IPS DF 4.7 (cell line): ENCODE measurements around the gene RING1.

ENCODE experiments used
- DNase-seq: peaks from one replicate; pipeline ENCODE4 v3.0.0-alpha.2; 2013; ENCODE audit warnings: low spot score; ENCODE audit errors: extremely low read depth

Gene RING1

DNA sequence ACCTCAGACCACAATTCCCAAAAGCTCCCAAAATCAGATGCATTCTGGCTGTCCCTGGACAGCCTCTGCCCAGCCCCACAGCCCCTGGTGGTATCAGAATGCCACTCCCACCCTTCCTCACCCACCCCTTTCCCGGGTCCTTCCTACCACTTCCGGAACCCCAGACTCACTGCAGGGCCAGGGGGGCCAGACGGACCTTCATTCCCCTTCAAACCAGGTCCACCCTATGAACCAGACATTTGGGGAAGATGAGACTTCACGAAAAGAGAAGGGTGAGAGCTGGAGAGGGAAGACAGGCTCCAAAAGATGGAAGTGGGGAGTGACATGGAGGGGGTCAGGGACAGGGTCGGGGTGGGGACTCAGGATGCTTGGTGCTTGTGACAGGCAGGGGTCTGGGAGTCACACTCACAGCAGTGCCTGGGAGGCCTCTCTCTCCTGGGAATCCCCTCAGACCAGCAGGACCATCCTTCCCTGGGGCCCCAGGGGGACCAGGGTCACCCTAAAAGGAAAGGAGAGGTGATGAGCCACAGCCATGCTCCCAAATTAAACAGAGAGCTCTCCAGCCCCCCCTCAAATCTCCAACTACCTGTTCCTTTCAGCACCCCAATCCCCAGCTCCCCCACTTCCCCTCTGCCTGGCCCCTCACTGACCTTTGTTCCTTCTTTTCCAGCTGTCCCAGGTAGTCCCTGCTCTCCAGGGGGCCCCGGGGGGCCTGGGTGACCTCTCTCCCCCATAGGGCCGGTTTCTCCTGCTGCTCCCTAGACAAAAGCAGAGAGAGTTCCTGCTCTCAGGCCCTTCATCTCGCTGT is 36.2 kb upstream of the RING1 start:
- no peak for DNase-seq

DNA sequence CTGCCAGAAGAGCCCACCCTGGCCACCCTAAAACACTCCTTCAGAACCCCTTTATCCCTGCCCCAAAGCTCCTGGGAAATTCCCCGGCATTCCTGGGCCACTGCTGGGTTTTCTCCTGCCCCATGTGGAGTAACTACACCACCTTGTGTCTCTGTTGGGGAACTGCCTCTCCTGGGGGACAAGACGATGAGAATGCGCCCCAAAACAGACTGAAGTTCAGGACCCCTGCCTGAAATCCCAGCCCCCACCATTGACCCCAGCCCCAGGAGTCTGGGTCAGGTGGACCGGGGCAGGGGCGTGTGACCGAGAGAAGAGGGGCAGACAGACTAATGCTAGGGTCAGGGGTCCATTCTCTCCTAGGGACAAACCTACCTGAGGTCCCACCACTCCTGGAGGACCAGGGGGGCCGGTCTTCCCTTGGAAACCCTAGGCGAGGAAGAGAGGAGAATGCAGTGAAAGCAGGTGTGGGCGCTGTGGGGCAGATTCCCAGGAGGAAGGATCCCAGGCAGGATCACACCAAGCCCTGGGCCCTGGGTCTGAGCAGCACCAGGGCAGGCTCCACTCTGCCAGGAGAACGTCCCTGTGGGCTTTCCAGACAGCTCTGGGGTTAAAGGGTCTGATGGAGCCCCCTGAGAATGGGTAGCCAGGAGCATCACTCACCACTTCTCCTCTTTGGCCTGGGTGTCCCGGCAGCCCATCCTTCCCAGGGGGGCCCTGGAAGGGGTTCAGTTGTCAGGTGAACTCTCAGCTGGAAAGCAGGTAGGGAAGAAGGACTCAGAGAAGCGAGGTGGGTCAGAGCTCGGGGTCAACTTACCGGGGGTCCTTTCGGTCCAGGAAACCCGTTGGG is 35.4 kb upstream of the RING1 start:
- DNase-seq = no peak

DNA sequence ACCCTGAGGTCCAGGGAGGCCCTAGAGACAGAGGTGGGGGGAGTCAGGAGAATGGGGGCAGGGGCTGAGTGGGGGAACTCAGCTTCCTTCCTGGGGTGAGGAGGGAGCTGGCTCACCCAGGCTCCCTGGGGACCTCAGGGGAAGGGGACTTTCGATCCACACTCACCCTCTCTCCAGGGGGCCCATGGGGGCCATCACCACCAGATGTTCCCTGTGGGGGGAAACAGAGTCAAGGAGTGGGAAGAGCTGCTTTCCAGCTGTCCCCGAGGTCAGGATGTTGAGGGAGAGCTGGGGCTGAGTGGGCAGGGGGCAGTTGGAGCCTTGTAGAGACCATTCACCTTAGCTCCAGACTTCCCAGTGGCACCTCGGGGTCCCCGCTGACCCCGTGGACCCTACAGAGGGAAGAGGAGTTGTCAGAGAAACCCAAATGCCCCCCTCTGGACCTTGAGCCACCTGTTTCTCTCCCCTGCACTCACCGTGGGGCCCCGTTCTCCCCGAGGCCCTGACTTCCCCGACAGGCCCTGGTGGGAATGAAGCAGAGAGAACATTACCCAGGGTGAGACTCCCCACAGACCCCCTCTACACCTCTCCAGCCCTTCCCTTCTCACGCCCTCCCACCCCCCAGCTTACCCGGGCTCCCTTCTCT is 34.6 kb upstream of the RING1 start:
- DNase-seq = no peak

DNA sequence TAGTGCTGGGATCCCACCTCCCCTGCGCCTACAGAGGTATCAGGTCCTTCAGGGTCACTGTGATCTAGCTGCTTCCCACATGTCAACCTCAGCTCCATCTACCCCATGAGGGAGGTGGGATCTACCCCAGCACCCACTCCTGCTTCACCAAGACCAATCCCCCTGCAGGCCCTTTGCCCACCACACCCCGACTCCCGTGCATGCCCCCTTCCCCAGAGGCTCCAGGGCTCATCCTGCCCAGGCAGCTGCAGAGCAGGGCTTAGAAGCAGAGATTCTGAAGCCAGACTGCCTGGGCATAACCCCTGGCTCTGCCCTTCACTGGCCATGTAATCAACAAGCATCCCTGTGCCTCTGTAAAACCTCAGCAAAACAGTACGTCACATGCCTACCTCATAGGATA is 33.5 kb upstream of the RING1 start:
- no peak for DNase-seq

DNA sequence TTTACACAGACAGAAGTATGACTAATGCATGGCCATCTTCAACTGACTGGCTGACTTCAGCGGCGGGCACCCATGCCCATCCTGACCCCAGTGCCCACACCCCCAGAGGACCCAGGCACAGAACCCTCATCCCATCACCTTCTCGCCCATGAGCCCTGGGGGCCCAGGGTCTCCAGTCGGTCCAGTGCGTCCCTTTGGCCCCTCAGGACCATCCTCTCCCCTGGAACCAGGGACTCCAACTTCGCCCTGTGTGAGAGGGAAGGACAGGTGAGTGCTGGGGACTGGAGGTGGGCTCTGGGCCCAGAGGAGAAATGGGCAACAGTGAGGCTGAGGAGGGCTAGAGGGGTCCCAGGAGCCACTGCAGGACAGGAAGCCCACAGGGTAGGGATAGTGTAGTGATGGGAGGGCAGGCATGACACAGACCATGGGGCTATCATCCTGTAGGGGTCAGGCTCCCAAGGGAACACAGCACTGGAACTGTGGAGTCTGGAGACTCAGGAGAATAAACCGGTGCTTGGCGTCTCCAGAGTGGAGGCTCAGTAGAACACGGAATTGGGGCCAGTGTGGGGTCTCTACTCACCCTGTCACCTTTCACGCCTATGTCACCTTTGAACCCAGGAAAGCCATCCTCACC is 32.7 kb upstream of the RING1 start:
- no peak for DNase-seq

GRCh38 chr6:33176906-33177305 is 31.4 kb upstream of the RING1 start:
- DNase-seq = no peak

GRCh38 chr6:33177552-33178446 is 30.5 kb upstream of the RING1 start:
- no peak for DNase-seq

DNA sequence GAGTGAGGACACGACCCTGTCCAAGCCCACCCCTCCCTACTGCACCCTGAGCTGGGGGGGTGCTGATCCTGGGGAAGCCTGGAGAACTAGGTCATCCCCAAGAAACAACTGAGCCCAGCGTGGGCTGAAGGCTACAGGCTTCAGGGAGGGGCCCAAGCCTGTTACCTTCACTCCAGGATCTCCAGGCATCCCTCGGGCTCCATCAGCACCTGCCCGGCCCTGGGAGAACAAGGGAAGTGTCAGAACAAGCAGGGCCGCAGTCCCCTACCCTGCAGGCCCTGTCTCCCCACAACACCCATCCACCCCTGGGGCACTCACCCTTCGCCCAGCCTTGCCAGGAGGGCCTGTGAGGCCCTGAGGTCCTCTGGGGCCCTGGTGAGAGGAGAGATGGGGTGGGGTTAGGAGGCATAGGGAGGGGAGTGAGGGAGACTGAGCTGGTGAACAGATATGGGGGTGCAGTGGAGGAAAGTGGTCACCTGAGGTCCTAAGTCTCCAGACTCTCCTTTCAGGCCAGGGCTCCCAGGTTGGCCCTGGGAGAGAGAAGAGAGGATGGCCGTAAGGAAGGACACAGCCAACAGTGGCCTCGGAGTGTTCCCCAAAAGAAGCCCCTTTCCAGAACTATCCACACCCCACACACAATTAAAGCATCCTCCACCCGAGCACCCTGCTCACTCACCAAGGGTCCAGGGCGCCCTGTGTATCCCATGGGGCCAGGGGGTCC is 29.4 kb upstream of the RING1 start:
- no peak for DNase-seq

GRCh38 chr6:33181141-33181540 is 27.2 kb upstream of the RING1 start:
- DNase-seq = no peak

GRCh38 chr6:33183071-33183683 is 25.1 kb upstream of the RING1 start:
- DNase-seq = no peak

DNA sequence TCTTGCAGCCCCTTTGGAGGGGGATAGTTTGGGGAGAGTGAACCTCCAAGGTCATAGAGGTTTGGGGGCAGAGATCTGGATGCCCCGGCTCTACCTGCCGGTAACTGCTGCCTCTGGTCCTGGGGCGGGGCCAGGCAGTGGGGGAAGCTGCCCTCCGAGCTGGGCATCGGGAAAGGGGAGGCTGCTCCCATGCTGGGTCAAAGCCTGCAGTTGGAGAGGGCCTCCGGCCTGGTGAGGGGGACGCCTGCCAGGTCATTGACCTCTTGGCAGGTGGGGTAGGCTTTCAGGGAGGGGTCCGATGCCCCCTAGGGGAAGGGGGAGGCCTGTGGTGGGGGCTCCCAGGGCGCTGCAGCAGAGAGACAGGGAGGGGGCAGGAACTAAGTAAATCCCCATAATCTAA is 23.1 kb upstream of the RING1 start:
- no peak for DNase-seq

DNA sequence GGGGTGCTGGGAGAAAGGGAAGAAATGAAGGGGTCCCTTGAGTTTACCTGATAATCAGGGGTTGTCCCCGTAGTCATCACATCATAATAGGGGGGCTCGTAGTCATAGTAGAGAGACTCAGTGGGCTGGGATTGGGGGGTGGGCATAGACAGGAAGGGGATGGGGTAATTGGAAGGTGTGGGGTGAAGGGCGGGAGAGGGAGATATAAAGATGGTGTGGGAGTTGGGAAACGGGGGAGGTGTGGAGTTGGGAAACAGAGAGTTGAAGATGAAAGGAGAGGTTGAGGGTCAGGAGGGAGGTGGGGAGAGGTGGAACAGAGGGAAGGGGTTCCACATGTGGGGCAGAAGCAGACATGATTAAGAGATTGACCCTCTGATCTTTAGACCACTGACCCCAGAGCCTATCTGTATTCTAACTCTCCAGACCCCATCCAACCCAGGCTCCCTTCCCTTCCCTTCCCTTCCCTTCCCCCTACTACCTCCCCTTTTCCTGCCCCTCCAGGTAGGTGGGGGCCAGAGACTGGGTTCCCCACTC is 22.6 kb upstream of the RING1 start:
- DNase-seq = no peak

DNA sequence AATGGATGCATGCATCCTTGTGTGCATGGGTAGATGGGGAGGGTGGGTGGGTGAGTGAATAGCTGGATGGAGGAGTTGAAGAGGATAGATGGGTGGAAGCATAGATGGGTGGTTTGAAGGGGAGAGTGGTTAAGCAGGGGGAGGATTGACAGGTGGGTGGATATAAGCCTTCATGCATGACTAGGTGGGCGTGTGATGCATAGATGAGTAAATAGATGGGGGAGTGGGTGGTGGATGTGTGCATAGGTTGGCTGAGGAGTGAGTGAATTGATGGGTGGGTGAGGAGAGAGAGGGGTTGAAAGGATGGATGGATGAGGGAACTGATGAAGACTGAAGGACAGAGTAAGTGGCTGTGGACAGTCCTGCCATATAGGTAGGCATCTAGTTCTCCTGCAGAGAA is 20.5 kb upstream of the RING1 start:
- DNase-seq = no peak

DNA sequence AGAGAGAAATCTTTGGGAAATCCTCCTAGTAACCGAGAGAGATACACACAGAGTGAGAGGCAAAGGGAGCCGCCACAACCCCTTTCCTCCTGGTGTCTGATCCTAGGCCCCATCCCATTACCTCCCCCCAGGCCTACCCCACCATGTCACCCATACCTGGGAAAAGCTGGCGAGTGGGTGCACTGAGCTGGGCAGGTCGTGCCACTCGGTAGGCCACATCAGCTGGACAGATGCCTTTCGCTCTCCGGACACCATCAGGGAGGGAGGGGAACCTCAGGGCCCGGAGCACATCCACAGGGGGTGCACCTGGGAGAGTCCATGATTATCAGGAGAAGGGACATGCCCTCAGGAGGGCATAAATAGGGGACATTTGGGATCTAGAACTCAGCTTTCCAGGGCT is 19.1 kb upstream of the RING1 start:
- no peak for DNase-seq

DNA sequence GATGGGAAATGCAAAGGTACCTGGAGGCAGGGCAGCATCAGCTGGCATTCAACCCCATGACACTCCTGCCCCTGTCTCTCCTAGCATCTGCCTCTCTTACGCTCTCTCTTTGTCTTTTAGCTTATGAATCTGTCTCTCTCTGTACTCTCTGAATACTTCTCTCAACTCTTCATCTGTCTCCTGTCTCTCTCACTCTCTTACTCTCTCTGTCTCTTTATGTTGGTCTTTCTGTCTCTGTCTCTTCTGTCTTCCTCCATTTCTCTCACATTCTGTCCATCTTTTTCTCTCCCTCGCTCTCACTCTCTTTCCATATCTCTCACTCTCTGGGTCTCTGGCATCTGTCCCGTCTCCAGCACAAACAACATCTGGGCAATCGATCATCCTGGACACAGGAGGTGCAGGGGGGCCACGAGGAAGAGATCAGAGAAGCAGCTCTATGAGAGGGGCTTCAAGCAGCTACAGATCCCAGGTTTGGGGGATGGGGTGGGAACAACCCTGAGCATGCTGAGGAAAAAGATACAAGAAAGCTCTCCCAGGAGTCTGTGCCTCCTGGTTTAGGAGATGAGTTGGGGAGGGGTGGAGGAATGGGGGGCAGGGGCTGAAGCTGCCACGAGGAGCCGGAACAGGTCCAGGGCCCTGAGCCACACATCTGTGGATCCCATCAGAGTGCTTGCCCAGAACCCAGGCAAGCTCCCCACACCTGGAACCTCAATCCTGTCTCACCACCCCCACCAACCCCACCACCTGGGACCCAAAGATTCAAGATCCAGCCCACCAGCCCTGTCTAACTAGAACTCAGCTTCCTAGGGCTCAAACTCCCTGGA is 18.5 kb upstream of the RING1 start:
- no peak for DNase-seq

DNA sequence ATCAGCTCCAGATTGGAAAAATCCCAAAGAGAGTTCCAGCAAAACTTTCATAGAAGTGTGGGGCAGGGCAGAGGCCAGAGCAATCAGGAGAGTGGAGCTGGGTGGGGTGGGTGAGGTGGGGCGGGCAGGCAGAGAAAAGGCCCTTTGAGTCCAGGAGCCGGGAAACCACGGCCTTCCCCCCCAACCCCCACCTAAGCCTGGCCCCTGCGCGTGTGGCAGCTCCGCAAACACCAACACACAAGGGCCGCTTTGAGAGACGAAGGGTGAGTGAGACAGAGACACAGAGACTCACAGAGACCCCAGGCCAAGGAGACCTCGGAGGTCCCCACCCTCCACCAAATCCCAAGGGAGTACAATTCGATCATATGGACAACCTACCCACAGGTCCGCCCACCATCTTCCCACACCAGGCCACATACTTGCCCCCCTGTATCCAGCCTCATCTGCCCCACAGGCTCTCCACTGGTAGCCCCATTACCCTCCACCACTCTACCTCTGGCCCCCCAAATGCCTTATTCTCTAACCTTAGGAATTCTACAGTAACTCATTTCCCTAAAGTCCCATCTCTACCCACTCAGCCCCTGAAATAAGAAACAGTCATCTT is 17.7 kb upstream of the RING1 start:
- DNase-seq = no peak

DNA sequence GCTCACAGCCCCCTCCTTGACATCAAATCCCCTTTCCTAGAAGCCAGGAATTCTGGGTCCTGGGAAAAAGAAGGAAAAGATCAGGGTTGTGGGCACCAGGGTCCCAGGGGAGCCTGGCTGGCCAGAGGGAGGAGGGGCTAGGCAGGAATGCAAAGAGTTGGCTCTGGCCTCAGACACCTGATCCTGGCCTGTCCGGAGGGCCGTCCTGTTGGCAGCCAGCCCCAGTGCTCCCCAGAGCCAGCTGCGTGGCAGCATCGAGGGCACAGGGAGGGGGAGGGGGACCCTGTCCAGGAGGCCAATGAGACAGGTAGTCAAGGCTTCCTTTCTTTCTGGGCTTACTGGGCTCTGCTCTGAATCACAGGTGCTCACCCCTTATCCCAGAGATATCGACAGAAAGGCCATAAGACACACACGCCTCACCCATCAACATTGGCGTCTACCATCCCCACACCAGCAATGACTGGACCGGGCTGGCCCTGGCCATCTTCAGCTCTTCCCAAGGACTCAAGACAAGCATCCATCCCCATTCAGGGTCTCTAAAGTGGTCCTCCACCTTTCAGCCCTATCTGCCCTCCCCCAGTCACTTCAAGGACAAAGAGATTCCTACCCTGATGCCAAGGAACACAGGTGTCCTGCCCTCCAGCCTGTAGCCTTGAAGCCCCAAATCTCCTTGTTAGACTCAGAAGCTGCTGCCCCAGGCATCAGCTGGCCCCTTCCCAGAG is 16.8 kb upstream of the RING1 start:
- DNase-seq = no peak
